Endothelial cell of umbilical vein (primary cell): ENCODE results near the gene LARP1. TPM values are rescaled to one million over a fixed set of nuclear protein-coding genes. Genes with fewer than 3 reads are reported as not detected.

Source experiments
- BruUV-seq: library from RNA; stranded (reverse); fragments of 400-500 nt; replicated peaks from 2 replicates; lab custom pipeline; 2021; lab: Mats Ljungman, UMichigan
- CTCF ChIA-PET: fragments of 300-600, 350-600 bp; sonication (Branson Sonifier 250); formaldehyde crosslinking; loops from one replicate; lab custom pipeline; 2021; ENCODE audit warnings: antibody characterized with exemption, inconsistent platforms; lab: Charles Lee
- POLR2A ChIA-PET: fragments of 300-600, 350-600 bp; sonication (Branson Sonifier 250); formaldehyde crosslinking; loops from one replicate; lab custom pipeline; 2021; ENCODE audit warnings: antibody characterized with exemption, inconsistent platforms; lab: Charles Lee
- DNase-seq: peaks from one replicate; pipeline ENCODE4 v3.0.0-alpha.2; 2011; ENCODE audit warnings: low read depth, low spot score
- FAIRE-seq: peaks from 2 replicates; lab custom pipeline; 2011; peaks lifted over from hg19 to GRCh38; lab: Jason Lieb, UNC
- H2AFZ ChIP-seq: 2 replicates; pipeline ENCODE4 v1.6.0; 2012; ENCODE audit warnings: low read depth, low read length, control low read depth, inconsistent platforms
- H3K27ac ChIP-seq: 2 replicates; pipeline ENCODE4 v1.5.1; 2011; ENCODE audit warnings: low read depth, mild to moderate bottlenecking, control low read depth, low read length, moderate library complexity; ENCODE audit not compliant: insufficient read depth
- H3K27me3 ChIP-seq, 2 experiments: 2 replicates each; pipeline versions ENCODE4 v1.6.0 to v1.6.1; 2011; ENCODE audit warnings: low read length in 2 of 2, mixed read lengths in 1 of 2; ENCODE audit not compliant: control insufficient read depth in 2 of 2, insufficient read depth in 2 of 2
- H3K36me3 ChIP-seq, 2 experiments: 2 replicates in 1 of 2; 3 replicates in 1 of 2; pipeline ENCODE4 v1.5.1; 2011; ENCODE audit warnings: low read length in 2 of 2, mild to moderate bottlenecking in 1 of 2, moderate library complexity in 1 of 2; ENCODE audit not compliant: control insufficient read depth in 2 of 2, insufficient read depth in 2 of 2; ENCODE audit errors: extremely low read depth in 1 of 2
- H3K4me1 ChIP-seq: 3 replicates; pipeline ENCODE4 v1.5.1; 2011; ENCODE audit warnings: mild to moderate bottlenecking, low read length; ENCODE audit not compliant: control insufficient read depth, insufficient read depth; ENCODE audit errors: extremely low read depth
- H3K4me2 ChIP-seq: 2 replicates; pipeline ENCODE4 v1.6.1; 2011; ENCODE audit warnings: low read length, control low read depth, mixed read lengths; ENCODE audit not compliant: insufficient read depth
- H3K4me3 ChIP-seq, 3 experiments: fragments of 200-600 bp in 1 of 3; sonication (generic), shearing (Covaris generic) in 1 of 3; replicated peaks in 1 of 3; 2 replicates each; pipeline ENCODE4 v1.5.1; 2011 to 2016; ENCODE audit warnings: control low read depth in 3 of 3, low read length in 3 of 3, mild to moderate bottlenecking in 2 of 3, inconsistent platforms in 1 of 3, low read depth in 1 of 3, moderate library complexity in 1 of 3; ENCODE audit not compliant: insufficient read depth in 1 of 3
- H3K79me2 ChIP-seq: 2 replicates; pipeline ENCODE4 v1.6.0; 2012; ENCODE audit warnings: low read length, inconsistent platforms; ENCODE audit not compliant: control insufficient read depth, insufficient read depth
- H3K9ac ChIP-seq: replicated peaks from 2 replicates; pipeline ENCODE3; 2011; ENCODE audit warnings: low read length, control low read depth; ENCODE audit not compliant: insufficient read depth; ENCODE audit errors: extremely low read depth
- H3K9me1 ChIP-seq: replicated peaks from 3 replicates; pipeline ENCODE4 v1.6.0; 2011; ENCODE audit warnings: mild to moderate bottlenecking, low read length; ENCODE audit not compliant: control insufficient read depth, insufficient read depth; ENCODE audit errors: extremely low read depth
- H3K9me3 ChIP-seq: replicated peaks from 2 replicates; pipeline ENCODE4 v1.5.1; 2012; ENCODE audit warnings: low read length, inconsistent platforms; ENCODE audit not compliant: control insufficient read depth, insufficient read depth
- H4K20me1 ChIP-seq: replicated peaks from 2 replicates; pipeline ENCODE3; 2011; ENCODE audit warnings: mild to moderate bottlenecking, low read length; ENCODE audit not compliant: control insufficient read depth, insufficient read depth; ENCODE audit errors: extremely low read depth
- CTCF ChIP-seq, 2 donors: IDR thresholded peaks; 1 replicate in 1 of 2; 2 replicates in 1 of 2; pipeline ENCODE4 v1.5.1; 2011; ENCODE audit warnings: low read length in 2 of 2, mild to moderate bottlenecking in 2 of 2, moderate library complexity in 2 of 2, control low read depth in 1 of 2, inconsistent platforms in 1 of 2, low read depth in 1 of 2; ENCODE audit not compliant: insufficient read depth in 1 of 2; ENCODE audit errors: extremely low read depth in 1 of 2
- EZH2 ChIP-seq: IDR thresholded peaks from 2 replicates; pipeline ENCODE4 v1.6.1; 2012; ENCODE audit warnings: borderline replicate concordance, low read depth, mild to moderate bottlenecking, moderate library complexity, low read length, inconsistent platforms; ENCODE audit not compliant: severe bottlenecking
- FOS ChIP-seq: IDR thresholded peaks from 2 replicates; pipeline ENCODE4 v1.6.1; 2011; ENCODE audit warnings: mild to moderate bottlenecking, low read length, moderate library complexity, borderline replicate concordance; ENCODE audit not compliant: insufficient read depth
- GATA2 ChIP-seq: IDR thresholded peaks from 2 replicates; pipeline ENCODE4 v1.7.0; 2011; ENCODE audit warnings: low read depth, mild to moderate bottlenecking, moderate library complexity, mixed read lengths, low read length; ENCODE audit not compliant: insufficient read length, insufficient read depth
- JUN ChIP-seq: IDR thresholded peaks from 2 replicates; pipeline ENCODE4 v1.6.1; 2011; ENCODE audit warnings: borderline replicate concordance, low read depth; ENCODE audit not compliant: insufficient read length, insufficient read depth
- MAX ChIP-seq: IDR thresholded peaks from 2 replicates; pipeline ENCODE4 v1.6.1; 2011; ENCODE audit not compliant: insufficient read depth, insufficient read length
- MYC ChIP-seq: IDR thresholded peaks from one replicate; pipeline ENCODE4 v1.6.1; 2011; ENCODE audit warnings: mild to moderate bottlenecking, low read depth, low read length
- POLR2A ChIP-seq: IDR thresholded peaks from 2 replicates; pipeline ENCODE4 v1.6.1; 2012; ENCODE audit warnings: low read depth, mild to moderate bottlenecking, control low read depth, low read length
- POLR2AphosphoS5 ChIP-seq: IDR thresholded peaks from 2 replicates; pipeline ENCODE4 v1.6.1; 2012; ENCODE audit warnings: low read depth, mild to moderate bottlenecking, control low read depth, low read length, moderate library complexity; ENCODE audit not compliant: insufficient read depth
- dilution Hi-C: fragments of 300-500 bp; cut with MboI; formaldehyde crosslinking; loops from one replicate; pipeline ENCODE4 v1.15.0; 2019; ENCODE audit warnings: low sequenced_read_pairs; ENCODE audit not compliant: extremely low pct_ligation_motif_present
- intact Hi-C: fragments of 100-400 bp; cut with micrococcal nuclease; formaldehyde crosslinking; loops from one replicate; pipeline ENCODE4 v1.10.0; 2022
- polyA plus RNA-seq, 4 experiments: library from polyadenylated mRNA; depleted of rRNA in 3 of 4; stranded (reverse) in 3 of 4; unstranded in 1 of 4; fragments of >200 nt; gene quantifications; 2 replicates each; pipeline versions ENCODE4 v1.2.1 to v1.2.3, GENCODE V29; 2011 to 2012; ENCODE audit warnings: missing spikeins in 1 of 4
- total RNA-seq: library from RNA; stranded (reverse); gene quantifications from 2 replicates; pipeline ENCODE4 v1.2.3, GENCODE V29; 2021

Gene LARP1
- total and polyA plus RNA-seq, 2 donors (not counting 3 experiments of a cell fraction or from before 2014, with no cell fraction given), result 70.4 to 252 TPM

GRCh38 chr5:154800582-154800981 lies 45.4 kb downstream of the LARP1 start:
- BruUV-seq, result no TSS peak
- Histone ChIP-seq H3K9me3 (no peaks in the 10 kb centered on the region), H3K9me1 (no peaks in the 10 kb centered on the region), H3K27me3 (no peaks in the 10 kb centered on the region), H2AFZ (no peak overlapping the region), H3K79me2 (peaks cover 14% of the 10 kb centered on the region), H3K36me3 (peaks cover 53 to 56% of the 10 kb centered on the region in 2 experiments), H3K9ac (no peak overlapping the region), H3K4me3 (no peak overlapping the region), H3K27ac (no peak overlapping the region), H3K4me2 (no peak overlapping the region), H3K4me1 (no peaks in the 10 kb centered on the region), H4K20me1 (no peaks in the 10 kb centered on the region)
- no peak for DNase-seq
- TF ChIP-seq FOS, result no peak
- no peak for TF ChIP-seq POLR2A
- no peak for TF ChIP-seq GATA2
- TF ChIP-seq EZH2, result no peak
- TF ChIP-seq CTCF (IDR thresholded peaks at IDR 0.05; ENCODE audit: extremely low read depth in 1 of 2, insufficient read depth in 1 of 2, low read depth in 1 of 2, low read length in 2 of 2), result no peak
- no peak for TF ChIP-seq MYC
- TF ChIP-seq POLR2AphosphoS5, result no peak
- TF ChIP-seq JUN, result no peak
- no peak for TF ChIP-seq MAX
- FAIRE-seq, result no peak
- intact Hi-C loops (no loop called here), dilution Hi-C loops (no loop called here)
- ChIA-PET POLR2A (no interaction called here), CTCF (interaction anchor here (1.7 kb wide), 1 partner anchor 150 kb away, joined by 5 read pairs; no protein-coding TSS in a partner anchor)
